ENCODE data around the gene ARAF. TPM values are rescaled to one million over a fixed set of nuclear protein-coding genes. Genes with fewer than 3 reads are reported as not detected.
A peak's percentile ranks its signal among the peaks of the same experiment; 100 is the strongest.

The ARAF gene
- total and polyA plus RNA-seq, 2 of the 13 experiments (the other 11 are each of a cell fraction or from before 2014, with no cell fraction given), result 18.0 to 33.1 TPM

DNA sequence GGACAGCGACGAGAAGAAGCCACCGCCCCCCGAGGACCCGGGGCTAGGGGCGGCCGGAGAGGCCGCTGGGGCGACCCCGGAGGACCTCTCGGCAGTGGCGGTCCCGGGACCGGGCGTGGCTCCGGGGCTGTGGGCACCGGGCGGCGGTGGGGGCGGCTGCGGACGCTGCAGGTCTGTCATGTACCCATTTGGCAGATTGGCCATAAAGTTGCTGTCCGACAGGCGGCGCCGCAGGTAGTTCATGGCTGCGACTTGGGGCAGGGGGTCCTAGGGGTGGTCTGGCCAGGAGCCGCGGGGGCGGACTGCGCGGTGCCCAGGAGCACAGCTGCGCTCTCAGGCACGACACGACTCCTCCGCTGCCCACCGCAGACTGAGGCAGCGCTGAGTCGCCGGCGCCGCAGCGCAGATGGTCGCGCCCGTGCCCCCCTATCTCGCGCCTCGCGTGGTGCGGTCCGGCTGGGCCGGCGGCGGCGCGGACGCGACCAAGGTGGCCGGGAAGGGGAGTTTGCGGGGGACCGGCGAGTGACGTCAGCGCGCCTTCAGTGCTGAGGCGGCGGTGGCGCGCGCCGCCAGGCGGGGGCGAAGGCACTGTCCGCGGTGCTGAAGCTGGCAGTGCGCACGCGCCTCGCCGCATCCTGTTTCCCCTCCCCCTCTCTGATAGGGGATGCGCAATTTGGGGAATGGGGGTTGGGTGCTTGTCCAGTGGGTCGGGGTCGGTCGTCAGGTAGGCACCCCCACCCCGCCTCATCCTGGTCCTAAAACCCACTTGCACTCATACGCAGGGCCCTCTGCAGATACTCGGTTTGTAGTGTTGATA lies 58.7 kb downstream of the ARAF start, which contains the start of gene SYN1:
TSS of gene SYN1 (minus strand) at position 372 of the 817 bp plus-strand sequence. CDS start at position 243, 129 bp downstream.
- H3K79me2 ChIP-seq (ENCODE audit: insufficient read depth, low read length), result no peaks in the 10 kb centered on the region
- H3K27me3 ChIP-seq (ENCODE audit: control insufficient read depth in 1 of 2, insufficient read depth in 2 of 2, low read length in 2 of 2), result peaks cover 0 to 9% of the 10 kb centered on the region in 2 experiments; a peak in 1 of 5 replicates
- H3K4me3 ChIP-seq (replicated peaks in 1 of 3; ENCODE audit: insufficient read depth in 1 of 3, low read depth in 2 of 3, low read length in 3 of 3), result peak within 1 kb of the TSS in 2 of 3 experiments; percentile 27 to 50; a peak in 2 of 6 replicates
- no peak within 1 kb of the TSS for H2AFZ ChIP-seq (ENCODE audit: low read length)
- no peaks in the 10 kb centered on the region for H3K4me1 ChIP-seq (ENCODE audit: insufficient read depth, low read length)
- no peaks in the 10 kb centered on the region for H4K20me1 ChIP-seq (ENCODE audit: insufficient read depth, low read length)
- no peak for FAIRE-seq
- H3K27ac ChIP-seq (ENCODE audit: extremely low read length, insufficient read depth, low read length), result no peak within 1 kb of the TSS
- in situ Hi-C loops (cut with HindIII; ENCODE audit: extremely low pct_ligation_motif_present, low pct_unique_long_range_greater_than_20kb), result no loop called here
- peak; percentile 18 for DNase-seq (ENCODE audit: low spot score)
- intact Hi-C loops (cut with micrococcal nuclease; ENCODE audit: unreplicated experiment), result no loop called here
- peak within 1 kb of the TSS; percentile 51 for H3K4me2 ChIP-seq (ENCODE audit: low read depth, low read length)
- H3K9me3 ChIP-seq (ENCODE audit: low read length), result no peaks in the 10 kb centered on the region
- H3K36me3 ChIP-seq (replicated peaks in 1 of 2; ENCODE audit: control insufficient read depth in 1 of 2, insufficient read depth in 2 of 2, low read length in 2 of 2), result no peaks in the 10 kb centered on the region
- ChIA-PET POLR2A (no interaction called here), CTCF (ENCODE audit: low intra/inter-chr PET ratio, low total read pairs) (no interaction called here)
- no CpG with 5 or more reads among the region's 88 CpGs for WGBS (ENCODE audit: low lambda C conversion rate)
- no TSS peak for BruUV-seq (replicated peaks)
- H3K9ac ChIP-seq (ENCODE audit: insufficient read depth, low read depth, low read length), result no peak within 1 kb of the TSS
- ATAC-seq, result peak; percentile 80
- TF ChIP-seq ZNF510 (CRISPR knock-in tag; IDR thresholded peaks at IDR 0.05; ENCODE audit: low read depth), result no peak
- TF ChIP-seq ZNF709 (CRISPR knock-in tag; IDR thresholded peaks at IDR 0.05), result peak; percentile 31; the same call in 1 of the 2 replicates
- TF ChIP-seq, protein P1, sequence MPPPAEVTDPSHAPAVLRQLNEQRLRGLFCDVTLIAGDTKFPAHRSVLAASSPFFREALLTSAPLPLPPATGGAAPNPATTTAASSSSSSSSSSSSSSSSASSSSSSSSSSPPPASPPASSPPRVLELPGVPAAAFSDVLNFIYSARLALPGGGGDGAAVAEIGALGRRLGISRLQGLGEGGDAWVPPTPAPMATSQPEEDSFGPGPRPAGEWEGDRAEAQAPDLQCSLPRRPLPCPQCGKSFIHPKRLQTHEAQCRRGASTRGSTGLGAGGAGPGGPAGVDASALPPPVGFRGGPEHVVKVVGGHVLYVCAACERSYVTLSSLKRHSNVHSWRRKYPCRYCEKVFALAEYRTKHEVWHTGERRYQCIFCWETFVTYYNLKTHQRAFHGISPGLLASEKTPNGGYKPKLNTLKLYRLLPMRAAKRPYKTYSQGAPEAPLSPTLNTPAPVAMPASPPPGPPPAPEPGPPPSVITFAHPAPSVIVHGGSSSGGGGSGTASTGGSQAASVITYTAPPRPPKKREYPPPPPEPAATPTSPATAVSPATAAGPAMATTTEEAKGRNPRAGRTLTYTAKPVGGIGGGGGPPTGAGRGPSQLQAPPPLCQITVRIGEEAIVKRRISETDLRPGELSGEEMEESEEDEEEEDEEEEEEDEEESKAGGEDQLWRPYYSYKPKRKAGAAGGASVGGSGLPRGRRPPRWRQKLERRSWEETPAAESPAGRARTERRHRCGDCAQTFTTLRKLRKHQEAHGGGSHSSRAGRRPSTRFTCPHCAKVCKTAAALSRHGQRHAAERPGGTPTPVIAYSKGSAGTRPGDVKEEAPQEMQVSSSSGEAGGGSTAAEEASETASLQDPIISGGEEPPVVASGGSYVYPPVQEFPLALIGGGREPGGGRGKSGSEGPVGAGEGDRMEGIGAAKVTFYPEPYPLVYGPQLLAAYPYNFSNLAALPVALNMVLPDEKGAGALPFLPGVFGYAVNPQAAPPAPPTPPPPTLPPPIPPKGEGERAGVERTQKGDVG (CRISPR knock-in tag; IDR thresholded peaks at IDR 0.05; ENCODE audit: borderline replicate concordance), result no peak
- TF ChIP-seq, protein P2, sequence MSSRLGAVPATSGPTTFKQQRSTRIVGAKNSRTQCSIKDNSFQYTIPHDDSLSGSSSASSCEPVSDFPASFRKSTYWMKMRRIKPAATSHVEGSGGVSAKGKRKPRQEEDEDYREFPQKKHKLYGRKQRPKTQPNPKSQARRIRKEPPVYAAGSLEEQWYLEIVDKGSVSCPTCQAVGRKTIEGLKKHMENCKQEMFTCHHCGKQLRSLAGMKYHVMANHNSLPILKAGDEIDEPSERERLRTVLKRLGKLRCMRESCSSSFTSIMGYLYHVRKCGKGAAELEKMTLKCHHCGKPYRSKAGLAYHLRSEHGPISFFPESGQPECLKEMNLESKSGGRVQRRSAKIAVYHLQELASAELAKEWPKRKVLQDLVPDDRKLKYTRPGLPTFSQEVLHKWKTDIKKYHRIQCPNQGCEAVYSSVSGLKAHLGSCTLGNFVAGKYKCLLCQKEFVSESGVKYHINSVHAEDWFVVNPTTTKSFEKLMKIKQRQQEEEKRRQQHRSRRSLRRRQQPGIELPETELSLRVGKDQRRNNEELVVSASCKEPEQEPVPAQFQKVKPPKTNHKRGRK (CRISPR knock-in tag; IDR thresholded peaks at IDR 0.05), result no peak
- TF ChIP-seq RARA (CRISPR knock-in tag; IDR thresholded peaks at IDR 0.05), result 0 out of 2 replicates have a peak, but pooled peaks have one; percentile 30
- TF ChIP-seq ZNF225 (CRISPR knock-in tag; IDR thresholded peaks at IDR 0.05), result no peak
- TF ChIP-seq PHF5A (CRISPR knock-in tag; IDR thresholded peaks at IDR 0.05; ENCODE audit: low read depth, unreplicated experiment), result no peak
- TF ChIP-seq ZNF333 (CRISPR knock-in tag; IDR thresholded peaks at IDR 0.05; ENCODE audit: borderline replicate concordance), result 0 out of 2 replicates have a peak, but pooled peaks have one; percentile 58
- TF ChIP-seq, protein P3, sequence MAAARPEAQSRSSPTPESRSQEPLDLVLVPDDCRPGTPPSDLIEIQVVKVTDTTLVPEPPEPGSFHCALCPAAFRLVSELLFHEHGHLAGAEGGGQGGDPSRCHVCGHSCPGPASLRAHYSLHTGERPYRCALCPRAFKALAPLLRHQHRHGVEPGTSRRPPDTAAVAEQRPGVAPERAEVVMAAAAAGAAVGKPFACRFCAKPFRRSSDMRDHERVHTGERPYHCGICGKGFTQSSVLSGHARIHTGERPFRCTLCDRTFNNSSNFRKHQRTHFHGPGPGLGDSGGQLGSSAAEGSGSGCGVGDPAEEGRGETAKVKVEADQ (CRISPR knock-in tag; IDR thresholded peaks at IDR 0.05; ENCODE audit: borderline replicate concordance), result no peak
- no peak for TF ChIP-seq CHCHD3 (CRISPR knock-in tag; IDR thresholded peaks at IDR 0.05)
- no peak for TF ChIP-seq CBX2 (IDR thresholded peaks at IDR 0.05; ENCODE audit: low read depth, low read length)
- TF ChIP-seq CBX2 (CRISPR knock-in tag; IDR thresholded peaks at IDR 0.05; ENCODE audit: low read depth), result no peak
- TF ChIP-seq ZMAT3 (CRISPR knock-in tag; conservative IDR thresholded peaks at IDR 0.05), result no peak; the same call in 1 of the 2 replicates
- TF ChIP-seq ZNF891 (CRISPR knock-in tag; IDR thresholded peaks at IDR 0.05), result no peak
